ENCODE data around the gene SAMM50.
A peak's percentile ranks its signal among the peaks of the same experiment; 100 is the strongest.

The SAMM50 gene

GRCh38 chr22:43944670-43945430, 10.4 kb upstream of the SAMM50 start:
- no peak for FAIRE-seq
- no peak for TF ChIP-seq POU2F2 (IDR thresholded peaks at IDR 0.05; ENCODE audit: low read depth, low read length)
- no peak for TF ChIP-seq SPI1 (IDR thresholded peaks at IDR 0.05; ENCODE audit: low read depth, low read length)
- TF ChIP-seq POLR2A (IDR thresholded peaks at IDR 0.05; ENCODE audit: low read depth, low read length): no peak
- no peak for TF ChIP-seq POLR2AphosphoS5 (IDR thresholded peaks at IDR 0.05; ENCODE audit: low read depth, low read length)
- no peak for TF ChIP-seq PAX5 (IDR thresholded peaks at IDR 0.05; ENCODE audit: insufficient read depth, low read length, severe bottlenecking)
- no peak for TF ChIP-seq TAF1 (IDR thresholded peaks at IDR 0.05; ENCODE audit: low read depth, low read length)
- DNase-seq (ENCODE audit: insufficient read length, low spot score): no peak

GRCh38 chr22:43945632-43946383, 9.4 kb upstream of the SAMM50 start:
- FAIRE-seq (peak; percentile 96), DNase-seq (ENCODE audit: insufficient read length, low spot score) (peak; percentile 79)
- TF ChIP-seq PAX5 (IDR thresholded peaks at IDR 0.05; ENCODE audit: insufficient read depth, low read length, severe bottlenecking): no peak

- DNase-seq (ENCODE audit: insufficient read length, low spot score): no peak
- TF ChIP-seq SPI1 (IDR thresholded peaks at IDR 0.05; ENCODE audit: low read depth, low read length) (no peak), POU2F2 (IDR thresholded peaks at IDR 0.05; ENCODE audit: low read depth, low read length) (no peak), PAX5 (IDR thresholded peaks at IDR 0.05; ENCODE audit: insufficient read depth, low read length, severe bottlenecking) (no peak), POLR2AphosphoS5 (IDR thresholded peaks at IDR 0.05; ENCODE audit: low read depth, low read length) (no peak), POLR2A (IDR thresholded peaks at IDR 0.05; ENCODE audit: low read depth, low read length) (no peak), TAF1 (IDR thresholded peaks at IDR 0.05; ENCODE audit: low read depth, low read length) (no peak)
- FAIRE-seq: no peak
These were observed 8.9 kb upstream of the SAMM50 start for GRCh38 chr22:43946384-43946667.

DNA sequence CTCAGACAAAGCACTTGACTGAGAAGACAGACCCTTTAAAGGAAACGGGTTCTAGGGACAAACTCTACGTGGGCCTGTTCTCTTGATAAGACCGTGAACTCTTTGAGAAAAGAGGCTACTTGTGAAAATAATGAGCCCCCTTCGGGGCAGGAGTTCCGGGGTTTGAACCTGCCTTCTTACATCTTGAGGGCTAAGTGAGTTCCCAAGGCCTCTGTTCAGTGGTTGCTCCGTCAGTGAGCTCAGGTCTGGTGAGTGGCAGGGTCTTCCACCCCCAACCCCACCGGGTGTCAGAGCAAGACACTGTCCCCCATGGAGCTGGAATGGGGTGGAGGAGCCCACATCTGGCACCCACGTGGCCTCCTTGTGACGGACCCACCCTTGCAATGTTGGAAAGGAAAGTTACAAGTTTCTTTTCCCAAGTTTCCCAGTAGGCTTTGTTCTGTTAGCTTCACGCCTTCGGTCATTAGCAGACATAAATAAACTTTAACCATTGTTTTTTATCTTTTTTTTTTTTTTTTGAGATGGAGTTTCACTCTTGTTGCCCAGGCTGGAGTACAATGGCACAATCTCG, 6.3 kb upstream of the SAMM50 start:
- DNase-seq (ENCODE audit: insufficient read length, low spot score) (no peak), FAIRE-seq (no peak)
- TF ChIP-seq POLR2A (IDR thresholded peaks at IDR 0.05; ENCODE audit: low read depth, low read length) (no peak), POLR2AphosphoS5 (IDR thresholded peaks at IDR 0.05; ENCODE audit: low read depth, low read length) (no peak), PAX5 (IDR thresholded peaks at IDR 0.05; ENCODE audit: insufficient read depth, low read length, severe bottlenecking) (no peak), POU2F2 (IDR thresholded peaks at IDR 0.05; ENCODE audit: low read depth, low read length) (no peak), TAF1 (IDR thresholded peaks at IDR 0.05; ENCODE audit: low read depth, low read length) (no peak), SPI1 (IDR thresholded peaks at IDR 0.05; ENCODE audit: low read depth, low read length) (no peak)

DNA sequence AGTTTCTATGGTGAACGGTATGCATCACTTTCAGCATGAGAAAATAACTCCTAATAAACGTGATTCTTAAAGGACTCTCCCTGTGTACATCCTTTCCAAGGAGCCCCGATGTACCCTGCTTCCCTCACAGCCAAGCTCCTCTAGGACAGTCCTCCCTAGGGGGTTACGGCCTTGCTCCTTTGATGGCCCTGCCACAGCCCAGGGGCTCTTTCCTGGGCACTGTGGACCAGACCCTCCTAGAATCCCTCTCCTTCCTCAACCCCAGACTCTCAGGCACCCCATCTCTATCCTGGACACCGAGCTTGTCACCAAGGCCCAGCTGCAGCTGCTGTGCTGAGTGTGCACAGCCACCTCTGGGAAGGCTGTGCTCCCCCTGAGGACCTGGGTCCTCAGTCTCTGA, 3.9 kb upstream of the SAMM50 start:
- TF ChIP-seq TAF1 (IDR thresholded peaks at IDR 0.05; ENCODE audit: low read depth, low read length) (no peak), PAX5 (IDR thresholded peaks at IDR 0.05; ENCODE audit: insufficient read depth, low read length, severe bottlenecking) (no peak), POU2F2 (IDR thresholded peaks at IDR 0.05; ENCODE audit: low read depth, low read length) (no peak), POLR2A (IDR thresholded peaks at IDR 0.05; ENCODE audit: low read depth, low read length) (no peak), SPI1 (IDR thresholded peaks at IDR 0.05; ENCODE audit: low read depth, low read length) (no peak), POLR2AphosphoS5 (IDR thresholded peaks at IDR 0.05; ENCODE audit: low read depth, low read length) (no peak)
- DNase-seq (ENCODE audit: insufficient read length, low spot score) (no peak), FAIRE-seq (no peak)

- no peak for DNase-seq (ENCODE audit: insufficient read length, low spot score)
- no peak for FAIRE-seq
These were observed 3.3 kb upstream of the SAMM50 start for GRCh38 chr22:43951966-43952365.

GRCh38 chr22:43953988-43954785, 1.1 kb upstream of the SAMM50 start:
- TF ChIP-seq POLR2A (IDR thresholded peaks at IDR 0.05; ENCODE audit: low read depth, low read length): no peak
- TF ChIP-seq SPI1 (IDR thresholded peaks at IDR 0.05; ENCODE audit: low read depth, low read length): peak; percentile 26; the same call in 1 of the 2 replicates
- DNase-seq (ENCODE audit: insufficient read length, low spot score): no peak
- FAIRE-seq: peak; percentile 20

More at GRCh38 chr22:43951966-43952365, 3.3 kb upstream of the SAMM50 start:
- TF ChIP-seq SPI1 (IDR thresholded peaks at IDR 0.05; ENCODE audit: low read depth, low read length): no peak
- TF ChIP-seq POU2F2 (IDR thresholded peaks at IDR 0.05; ENCODE audit: low read depth, low read length): no peak
- TF ChIP-seq POLR2A (IDR thresholded peaks at IDR 0.05; ENCODE audit: low read depth, low read length): no peak
- TF ChIP-seq TAF1 (IDR thresholded peaks at IDR 0.05; ENCODE audit: low read depth, low read length): no peak
- no peak for TF ChIP-seq POLR2AphosphoS5 (IDR thresholded peaks at IDR 0.05; ENCODE audit: low read depth, low read length)
- TF ChIP-seq PAX5 (IDR thresholded peaks at IDR 0.05; ENCODE audit: insufficient read depth, low read length, severe bottlenecking): no peak

- TF ChIP-seq SPI1 (IDR thresholded peaks at IDR 0.05; ENCODE audit: low read depth, low read length) (peak; percentile 68), POU2F2 (IDR thresholded peaks at IDR 0.05; ENCODE audit: low read depth, low read length) (no peak)
- DNase-seq (ENCODE audit: insufficient read length, low spot score): no peak
- peak; percentile 83 for FAIRE-seq
These were observed 891 bp downstream of the SAMM50 start for GRCh38 chr22:43955883-43956782.

Data from GM12891 (cell line).